H9 (cell line): Measurements from ENCODE around the gene TRIM67. TPM values are rescaled to one million over a fixed set of nuclear protein-coding genes. Genes with fewer than 3 reads are reported as not detected.

ENCODE experiments used
- DNase-seq: peaks from one replicate; pipeline ENCODE4 v3.0.0-alpha.2; 2017
- H2AFZ ChIP-seq: one replicate; pipeline ENCODE4 v1.6.1; 2013; ENCODE audit warnings: mild to moderate bottlenecking, low read length, control low read depth, moderate library complexity
- H2AK5ac ChIP-seq: 2 replicates; pipeline ENCODE4 v1.6.1; 2013; ENCODE audit warnings: low read length, control low read depth, mixed read lengths; ENCODE audit not compliant: insufficient read length
- H2BK120ac ChIP-seq: one replicate; pipeline ENCODE4 v1.6.1; 2013; ENCODE audit warnings: low read depth, mild to moderate bottlenecking, low read length, control low read depth, inconsistent platforms; ENCODE audit not compliant: poor library complexity, severe bottlenecking
- H2BK12ac ChIP-seq: 2 replicates; pipeline ENCODE4 v1.6.1; 2013; ENCODE audit warnings: low read length, control low read depth, mixed read lengths, low read depth; ENCODE audit not compliant: insufficient read length
- H2BK15ac ChIP-seq: 2 replicates; pipeline ENCODE4 v1.6.1; 2013; ENCODE audit warnings: low read depth, low read length, control low read depth
- H2BK20ac ChIP-seq: one replicate; pipeline ENCODE4 v1.6.1; 2013; ENCODE audit warnings: low read depth, mild to moderate bottlenecking, low read length, control low read depth, inconsistent platforms; ENCODE audit not compliant: poor library complexity, severe bottlenecking
- H2BK5ac ChIP-seq: 2 replicates; pipeline ENCODE4 v1.6.1; 2013; ENCODE audit warnings: low read length, control low read depth, mixed read lengths; ENCODE audit not compliant: insufficient read length
- H3K14ac ChIP-seq: 2 replicates; pipeline ENCODE4 v1.6.1; 2013; ENCODE audit warnings: low read length, control low read depth; ENCODE audit not compliant: insufficient read depth
- H3K18ac ChIP-seq: 2 replicates; pipeline ENCODE4 v1.6.1; 2013; ENCODE audit warnings: low read depth, mild to moderate bottlenecking, mixed read lengths, low read length, control low read depth; ENCODE audit not compliant: insufficient read length
- H3K23ac ChIP-seq: 2 replicates; pipeline ENCODE4 v1.6.1; 2013; ENCODE audit warnings: low read length, control low read depth, mixed read lengths, low read depth; ENCODE audit not compliant: insufficient read length
- H3K23me2 ChIP-seq: 2 replicates; pipeline ENCODE4 v1.6.1; 2013; ENCODE audit warnings: low read depth, mild to moderate bottlenecking, mixed read lengths, low read length, control low read depth; ENCODE audit not compliant: insufficient read length, poor library complexity, severe bottlenecking
- H3K27ac ChIP-seq: 2 replicates; pipeline ENCODE4 v1.5.1; 2013; ENCODE audit warnings: low read length, control low read depth, mixed read lengths, low read depth; ENCODE audit not compliant: insufficient read length
- H3K27me3 ChIP-seq: 2 replicates; pipeline ENCODE4 v1.6.1; 2013; ENCODE audit warnings: low read length, control low read depth, inconsistent platforms; ENCODE audit not compliant: insufficient read depth
- H3K4ac ChIP-seq: 2 replicates; pipeline ENCODE4 v1.6.1; 2013; ENCODE audit warnings: low read depth, mild to moderate bottlenecking, control low read depth, inconsistent platforms, low read length, moderate library complexity
- H3K4me1 ChIP-seq: 2 replicates; pipeline ENCODE4 v1.6.1; 2013; ENCODE audit warnings: low read length, control low read depth, inconsistent platforms; ENCODE audit not compliant: insufficient read depth
- H3K4me2 ChIP-seq: 2 replicates; pipeline ENCODE4 v1.6.1; 2013; ENCODE audit warnings: low read length, control low read depth, mixed read lengths; ENCODE audit not compliant: insufficient read length, insufficient read depth
- H3K56ac ChIP-seq: 2 replicates; pipeline ENCODE4 v1.6.1; 2013; ENCODE audit warnings: low read depth, mild to moderate bottlenecking, mixed read lengths, low read length, control low read depth; ENCODE audit not compliant: insufficient read length
- H3K79me1 ChIP-seq: 2 replicates; pipeline ENCODE4 v1.6.1; 2013; ENCODE audit warnings: low read depth, mild to moderate bottlenecking, moderate library complexity, low read length, control low read depth, inconsistent platforms; ENCODE audit not compliant: insufficient read depth, poor library complexity, severe bottlenecking
- H3K79me2 ChIP-seq: 2 replicates; pipeline ENCODE4 v1.6.1; 2013; ENCODE audit warnings: low read length, control low read depth, inconsistent platforms; ENCODE audit not compliant: insufficient read depth
- H3K9ac ChIP-seq: 2 replicates; pipeline ENCODE4 v1.6.1; 2013; ENCODE audit warnings: low read length, control low read depth, mixed read lengths; ENCODE audit not compliant: insufficient read length; ENCODE audit errors: extremely low read depth
- H3K9me3 ChIP-seq: one replicate; pipeline ENCODE4 v1.6.1; 2013; ENCODE audit warnings: low read depth, low read length, inconsistent platforms; ENCODE audit not compliant: control insufficient read depth
- H3T11ph ChIP-seq: one replicate; pipeline ENCODE4 v1.6.1; 2013; ENCODE audit warnings: mild to moderate bottlenecking, low read length, control low read depth, inconsistent platforms
- H4K20me1 ChIP-seq: one replicate; pipeline ENCODE4 v1.6.1; 2013; ENCODE audit not compliant: control insufficient read depth, insufficient read length, insufficient read depth
- H4K5ac ChIP-seq: 2 replicates; pipeline ENCODE4 v1.6.1; 2013; ENCODE audit warnings: low read depth, mild to moderate bottlenecking, mixed read lengths, low read length, control low read depth; ENCODE audit not compliant: insufficient read length
- H4K8ac ChIP-seq: replicated peaks from 2 replicates; pipeline ENCODE4 v1.6.1; 2013; ENCODE audit warnings: low read length, control low read depth, mixed read lengths, low read depth; ENCODE audit not compliant: insufficient read length
- H4K91ac ChIP-seq: 2 replicates; pipeline ENCODE4 v1.6.1; 2013; ENCODE audit warnings: low read depth, mild to moderate bottlenecking, moderate library complexity, mixed read lengths, low read length, control low read depth; ENCODE audit not compliant: insufficient read length
- H3K27ac Mint-ChIP-seq, 3 experiments: 2 replicates in 2 of 3; 3 replicates in 1 of 3; pipeline ENCODE4 v1.8.0; 2020 to 2021; ENCODE audit warnings: mixed read lengths in 3 of 3, mild to moderate bottlenecking in 1 of 3, moderate library complexity in 1 of 3
- H3K27me3 Mint-ChIP-seq: 2 replicates; pipeline ENCODE4 v1.8.0; 2021; ENCODE audit warnings: low read depth, mild to moderate bottlenecking, moderate library complexity, mixed read lengths
- H3K36me3 Mint-ChIP-seq, 3 experiments: 2 replicates in 2 of 3; 3 replicates in 1 of 3; pipeline ENCODE4 v1.8.0; 2020 to 2021; ENCODE audit warnings: low read depth in 3 of 3, mixed read lengths in 3 of 3; ENCODE audit not compliant: insufficient read depth in 1 of 3
- H3K4me1 Mint-ChIP-seq, 2 experiments: 2 replicates each; pipeline ENCODE4 v1.8.0; 2020; ENCODE audit warnings: mixed read lengths in 2 of 2
- H3K4me3 Mint-ChIP-seq, 2 experiments: 2 replicates in 1 of 2; 3 replicates in 1 of 2; pipeline ENCODE4 v1.8.0; 2020 to 2021; ENCODE audit warnings: mild to moderate bottlenecking in 2 of 2, mixed read lengths in 2 of 2, moderate library complexity in 1 of 2
- H3K9me3 Mint-ChIP-seq, 2 experiments: 2 replicates in 1 of 2; 3 replicates in 1 of 2; pipeline ENCODE4 v1.8.0; 2020; ENCODE audit warnings: mild to moderate bottlenecking in 2 of 2, mixed read lengths in 2 of 2, moderate library complexity in 1 of 2
- CTCF ChIP-seq: fragments of 200-600 bp; sonication (generic); conservative IDR thresholded peaks from 3 replicates; pipeline ENCODE4 v1.8.0; 2021; ENCODE audit warnings: antibody characterized with exemption, mild to moderate bottlenecking
- WGBS: extraction: QIAGEN DNeasy Blood & Tissue Kit; methylation state at CpG from one replicate; pipeline ENCODE4 v1.1.7; 2013; ENCODE audit warnings: missing lambda C conversion rate, low lambda C conversion rate, mixed read lengths; ENCODE audit not compliant: insufficient read length; ENCODE audit errors: extremely low coverage; 5-methylcytosine and 5-hydroxymethylcytosine counted together
- total RNA-seq: library from RNA; stranded (reverse); gene quantifications from 2 replicates; pipeline ENCODE4 v1.2.1, GENCODE V29; 2021

The TRIM67 gene
- total RNA-seq, 1 experiment from 2014 or later = not detected

- H3K79me1 ChIP-seq = no peaks in the 10 kb centered on the region
- no peaks in the 10 kb centered on the region for H3K79me2 ChIP-seq
- H3K4me1 ChIP-seq = no peaks in the 10 kb centered on the region
- no peak overlapping the region for H3K27ac ChIP-seq
- H4K8ac ChIP-seq = no peak overlapping the region
- H4K20me1 ChIP-seq = no peaks in the 10 kb centered on the region
- no peak overlapping the region for H3T11ph ChIP-seq
- H3K9ac ChIP-seq = no peak overlapping the region
- H2BK5ac ChIP-seq = no peak overlapping the region
- no peak overlapping the region for H3K14ac ChIP-seq
- no peaks in the 10 kb centered on the region for H3K23me2 ChIP-seq
- Mint-ChIP-seq H3K9me3 (no peaks in the 10 kb centered on the region; a peak in 1 of 5 replicates), H3K4me1 (no peaks in the 10 kb centered on the region), H3K27me3 (no peaks in the 10 kb centered on the region), H3K36me3 (peaks cover 18 to 58% (median 39%) of the 10 kb centered on the region in 3 experiments; a peak in 6 of 7 replicates), H3K27ac (no peak overlapping the region), H3K4me3 (no peak overlapping the region)
- no peak overlapping the region for H2AK5ac ChIP-seq
- no peak for TF ChIP-seq CTCF
- no peak overlapping the region for H2AFZ ChIP-seq
- no peaks in the 10 kb centered on the region for H3K9me3 ChIP-seq
- H3K18ac ChIP-seq = no peak overlapping the region
- no peak overlapping the region for H3K56ac ChIP-seq
- H2BK20ac ChIP-seq = no peak overlapping the region
- no peak overlapping the region for H3K23ac ChIP-seq
- DNase-seq = no peak
- H2BK12ac ChIP-seq = no peak overlapping the region
- H3K27me3 ChIP-seq = no peaks in the 10 kb centered on the region
- no peak overlapping the region for H2BK120ac ChIP-seq
- no peak overlapping the region for H2BK15ac ChIP-seq
- no CpG with 5 or more reads among the region's 4 CpGs for WGBS
- no peak overlapping the region for H4K91ac ChIP-seq
- H3K4ac ChIP-seq = no peak overlapping the region
- H4K5ac ChIP-seq = no peak overlapping the region
- H3K4me2 ChIP-seq = no peak overlapping the region
Observed at GRCh38 chr1:231260351-231260750, 98.5 kb downstream of the TRIM67 start.
